Measurements from ENCODE around the gene PPIG.

PPIG gene

GRCh38 chr2:169690958-169691357, 106.8 kb downstream of the PPIG start:
- no peak for DNase-seq (ENCODE audit: insufficient read length, low spot score)
- no peak for TF ChIP-seq CTCF (IDR thresholded peaks at IDR 0.05; ENCODE audit: insufficient read depth, missing control alignments)
- FAIRE-seq = no peak

All from D721Med (cell line).